K562 (cell line): Measurements from ENCODE around the gene LPCAT3. TPM values are rescaled to one million over a fixed set of nuclear protein-coding genes. Genes with fewer than 3 reads are reported as not detected.
A peak's percentile ranks its signal among the peaks of the same experiment; 100 is the strongest.
"Not testable (repeated sequence)": the region's sequence is repeated elsewhere in the genome, so short reads cannot be mapped to it uniquely, and the experiment has no call there.

Experiments
- ATAC-seq: fragments of 200-7000 bp; cut with Tn5 transposase; 3 replicates; pipeline ENCODE4 v1.9.1; 2020; ENCODE audit warnings: moderate library complexity
- BruUV-seq: library from RNA; stranded (reverse); fragments of 400-500 nt; replicated peaks from 2 replicates; lab custom pipeline; 2021; lab: Mats Ljungman, UMichigan
- CTCF ChIA-PET: fragments of 300-600 bp; formaldehyde crosslinking; extraction: SDS; loops from one replicate; lab custom pipeline; 2021; ENCODE audit warnings: low intra/inter-chr PET ratio; lab: Yijun Ruan, JAX
- POLR2A ChIA-PET: fragments of 300-600, 350-650 bp; sonication (Branson Sonifier 250); formaldehyde crosslinking; extraction: SDS; loops from one replicate; lab custom pipeline; 2021; ENCODE audit warnings: antibody characterized with exemption, inconsistent platforms; lab: Yijun Ruan, JAX
- DNase-seq, 4 experiments: peaks; one replicate each; pipeline versions ENCODE4 v3.0.0 to v3.0.0-alpha.2; 2011 to 2018; ENCODE audit warnings: low spot score in 3 of 4, mixed read lengths in 3 of 4; ENCODE audit errors: extremely low read depth in 1 of 4
- FAIRE-seq: peaks from 2 replicates; lab custom pipeline; 2011; peaks lifted over from hg19 to GRCh38; lab: Jason Lieb, UNC
- H2AFZ ChIP-seq: 2 replicates; pipeline ENCODE4 v1.6.0; 2011; ENCODE audit warnings: low read depth, low read length, control low read depth, inconsistent platforms
- H3K27ac ChIP-seq: fragments of 200-600 bp; 3 replicates; pipeline ENCODE4 v1.8.0; 2011; ENCODE audit warnings: low read depth, mild to moderate bottlenecking, control low read depth, inconsistent platforms, low read length, moderate library complexity, mixed read lengths; ENCODE audit errors: extremely low read depth
- H3K27me3 ChIP-seq, 2 experiments: fragments of 300-600 bp in 1 of 2; 2 replicates in 1 of 2; 3 replicates in 1 of 2; pipeline versions ENCODE4 v1.6.0 to v1.8.0; 2011; ENCODE audit warnings: inconsistent platforms in 2 of 2, low read length in 2 of 2, mild to moderate bottlenecking in 1 of 2, mixed read lengths in 1 of 2, moderate library complexity in 1 of 2; ENCODE audit not compliant: control insufficient read depth in 2 of 2, insufficient read depth in 2 of 2
- H3K36me3 ChIP-seq: fragments of 300-600 bp; 3 replicates; pipeline ENCODE4 v1.8.0; 2011; ENCODE audit warnings: mild to moderate bottlenecking, low read length, inconsistent platforms; ENCODE audit not compliant: control insufficient read depth, insufficient read depth
- H3K4me1 ChIP-seq, 2 experiments: fragments of 200-600 bp in 1 of 2; replicated peaks in 1 of 2; 2 replicates in 1 of 2; 3 replicates in 1 of 2; pipeline versions ENCODE4 v1.5.1 to v1.8.0; 2011; ENCODE audit warnings: inconsistent platforms in 2 of 2, low read length in 2 of 2, mild to moderate bottlenecking in 1 of 2, mixed read lengths in 1 of 2, moderate library complexity in 1 of 2; ENCODE audit not compliant: control insufficient read depth in 2 of 2, insufficient read depth in 2 of 2
- H3K4me2 ChIP-seq: 2 replicates; pipeline ENCODE4 v1.6.1; 2011; ENCODE audit warnings: low read length, control low read depth, inconsistent platforms, mixed read lengths; ENCODE audit not compliant: insufficient read depth
- H3K4me3 ChIP-seq: fragments of 200-600 bp; sonication (generic), shearing (Covaris generic); 2 replicates; pipeline ENCODE4 v1.5.1; 2016; ENCODE audit warnings: control low read depth, inconsistent platforms
- H3K79me2 ChIP-seq: fragments of 200-600 bp; 3 replicates; pipeline ENCODE4 v1.8.0; 2011; ENCODE audit warnings: low read length, inconsistent platforms; ENCODE audit not compliant: control insufficient read depth, insufficient read depth
- H3K9ac ChIP-seq, 2 experiments: 2 replicates each; pipeline versions ENCODE4 v1.6.0 to v1.6.1; 2011; ENCODE audit warnings: low read depth in 2 of 2, low read length in 2 of 2, control low read depth in 1 of 2, inconsistent platforms in 1 of 2, mild to moderate bottlenecking in 1 of 2, mixed read lengths in 1 of 2; ENCODE audit not compliant: insufficient read depth in 1 of 2
- H3K9me1 ChIP-seq: one replicate; pipeline ENCODE4 v1.6.0; 2011; ENCODE audit warnings: inconsistent platforms, mild to moderate bottlenecking, low read length, moderate library complexity; ENCODE audit not compliant: control insufficient read depth, insufficient read depth
- H3K9me3 ChIP-seq: replicated peaks from 2 replicates; pipeline ENCODE4 v1.5.1; 2011; ENCODE audit warnings: low read depth, low read length, inconsistent platforms; ENCODE audit not compliant: control insufficient read depth, insufficient read depth
- H4K20me1 ChIP-seq: replicated peaks from 2 replicates; pipeline ENCODE4 v1.6.1; 2011; ENCODE audit warnings: low read length, inconsistent platforms, mixed read lengths; ENCODE audit not compliant: control insufficient read depth, insufficient read depth
- GATAD2B ChIP-seq: fragments of 450-650 bp; IDR thresholded peaks from 2 replicates; pipeline ENCODE4 v1.6.1; 2017; ENCODE audit warnings: mild to moderate bottlenecking, borderline replicate concordance
- ILF3 ChIP-seq: fragments of 450-650 bp; IDR thresholded peaks from 2 replicates; pipeline ENCODE4 v1.6.1; 2018; ENCODE audit warnings: antibody characterized with exemption, mild to moderate bottlenecking, moderate library complexity, borderline replicate concordance
- KDM4B ChIP-seq, 2 experiments: fragments of 450-650 bp in 1 of 2; sonication (generic) in 1 of 2; IDR thresholded peaks; 2 replicates each; pipeline ENCODE4 v1.6.1; 2016 to 2017; ENCODE audit warnings: borderline replicate concordance in 2 of 2, antibody characterized with exemption in 1 of 2, low read depth in 1 of 2, mild to moderate bottlenecking in 1 of 2
- MAFK ChIP-seq: IDR thresholded peaks from 2 replicates; pipeline ENCODE4 v1.6.1; 2011; ENCODE audit warnings: low read length, improper control_type of control experiment
- NELFE ChIP-seq: IDR thresholded peaks from 2 replicates; pipeline ENCODE4 v1.6.1; 2011; ENCODE audit warnings: mild to moderate bottlenecking; ENCODE audit not compliant: insufficient read depth, insufficient read length
- NUFIP1 ChIP-seq: fragments of 450-650 bp; IDR thresholded peaks from 2 replicates; pipeline ENCODE4 v1.6.1; 2018; ENCODE audit not compliant: partially characterized antibody
- POLR2AphosphoS2 ChIP-seq: IDR thresholded peaks from 2 replicates; pipeline ENCODE4 v1.6.1; 2012; ENCODE audit warnings: low read length, improper control_type of control experiment
- SMARCB1 ChIP-seq: IDR thresholded peaks from 2 replicates; pipeline ENCODE4 v1.6.1; 2011; ENCODE audit warnings: improper control_type of control experiment, low read depth; ENCODE audit not compliant: insufficient read length
- SMARCE1 ChIP-seq: fragments of 450-650 bp; IDR thresholded peaks from 2 replicates; pipeline ENCODE4 v1.7.1; 2016; ENCODE audit warnings: mild to moderate bottlenecking
- TAF9B ChIP-seq: fragments of 450-650 bp; IDR thresholded peaks from 2 replicates; pipeline ENCODE4 v1.6.1; 2018; ENCODE audit warnings: mild to moderate bottlenecking; ENCODE audit not compliant: partially characterized antibody
- TCFL5 ChIP-seq: fragments of 250-450 bp; sonication (Bioruptor Pico); conservative IDR thresholded peaks from 2 replicates; pipeline ENCODE4 v1.6.1; 2021; ENCODE audit warnings: mild to moderate bottlenecking, moderate library complexity, matching md5 sums
- ZC3H4 ChIP-seq: sonication (generic); formaldehyde crosslinking; IDR thresholded peaks from 2 replicates; pipeline ENCODE4 v1.9.0; 2021; ENCODE audit warnings: missing genetic modification reagents, borderline replicate concordance
- ZNF408 ChIP-seq: fragments of 250-450 bp; sonication (Bioruptor Pico); IDR thresholded peaks from 2 replicates; pipeline ENCODE4 v1.4.0; 2020; ENCODE audit warnings: low read depth, mild to moderate bottlenecking, moderate library complexity
- ZNF589 ChIP-seq: fragments of 200-800 bp; sonication (Bioruptor generic); IDR thresholded peaks from 2 replicates; pipeline ENCODE4 v1.6.1; 2016; ENCODE audit warnings: low read depth, missing genetic modification characterization, missing compliant biosample characterization
- ZNF766 ChIP-seq: fragments of 200-800 bp; sonication (Bioruptor generic); conservative IDR thresholded peaks from 2 replicates; pipeline ENCODE4 v1.6.1; 2016; ENCODE audit warnings: missing genetic modification characterization, missing compliant biosample characterization
- WGBS: fragments of 100-300 bp; shearing (Covaris generic); methylation state at CpG from one replicate; pipeline ENCODE4 v1.1.6; 2016; ENCODE audit warnings: low coverage, mixed read lengths; ENCODE audit not compliant: insufficient coverage; ENCODE audit errors: missing lambda C conversion rate; 5-methylcytosine and 5-hydroxymethylcytosine counted together
- in situ Hi-C: fragments of 300-500 bp; cut with MboI; formaldehyde crosslinking; loops from 4 replicates; pipeline ENCODE4 v1.15.0; 2018; ENCODE audit warnings: inconsistent platforms, mixed read lengths
- intact Hi-C: fragments of 100-400 bp; cut with micrococcal nuclease; formaldehyde crosslinking; loops from 2 replicates; pipeline ENCODE4 v1.14.2; 2022
- polyA plus RNA-seq, 8 experiments: library from polyadenylated mRNA; depleted of rRNA in 4 of 8; stranded (reverse) in 5 of 8; unstranded in 3 of 8; fragments of >200 nt; fragmentation: Nextera tagmentation in 2 of 8; fragmentation: Illumina TruSeq in 1 of 8; extraction: Ambion mirVana in 2 of 8; extraction: Trizol in 1 of 8; gene quantifications; 2 replicates each; pipeline versions ENCODE4 v1.2.1 to v1.2.3, GENCODE V29; 2011 to 2014; ENCODE audit warnings: inconsistent platforms in 1 of 8, missing spikeins in 1 of 8
- total RNA-seq, 7 experiments: library from RNA; depleted of rRNA in 6 of 7; stranded (reverse); fragments of >200 nt in 6 of 7; fragmentation: Illumina TruSeq in 2 of 7; extraction: Trizol in 2 of 7; gene quantifications; 2 replicates each; pipeline versions ENCODE4 v1.2.1 to v1.2.3, GENCODE V29; 2011 to 2021; ENCODE audit warnings: low replicate concordance in 1 of 7
- TF ChIP-seq, protein P1 (sequence below): fragments of 200-800 bp; sonication (Bioruptor generic); IDR thresholded peaks from 2 replicates; pipeline ENCODE4 v1.6.1; 2017; ENCODE audit warnings: missing genetic modification characterization, missing compliant biosample characterization
- TF ChIP-seq, protein P2 (sequence below): sonication (generic); formaldehyde crosslinking; IDR thresholded peaks from 2 replicates; pipeline ENCODE4 v1.8.1; 2023; ENCODE audit warnings: mild to moderate bottlenecking, missing genetic modification reagents

Gene LPCAT3
- total and polyA plus RNA-seq, 9 of the 15 experiments (the other 6 are each of a cell fraction or from before 2014, with no cell fraction given) = 4.9 to 52.5 (median 25.3) TPM

DNA sequence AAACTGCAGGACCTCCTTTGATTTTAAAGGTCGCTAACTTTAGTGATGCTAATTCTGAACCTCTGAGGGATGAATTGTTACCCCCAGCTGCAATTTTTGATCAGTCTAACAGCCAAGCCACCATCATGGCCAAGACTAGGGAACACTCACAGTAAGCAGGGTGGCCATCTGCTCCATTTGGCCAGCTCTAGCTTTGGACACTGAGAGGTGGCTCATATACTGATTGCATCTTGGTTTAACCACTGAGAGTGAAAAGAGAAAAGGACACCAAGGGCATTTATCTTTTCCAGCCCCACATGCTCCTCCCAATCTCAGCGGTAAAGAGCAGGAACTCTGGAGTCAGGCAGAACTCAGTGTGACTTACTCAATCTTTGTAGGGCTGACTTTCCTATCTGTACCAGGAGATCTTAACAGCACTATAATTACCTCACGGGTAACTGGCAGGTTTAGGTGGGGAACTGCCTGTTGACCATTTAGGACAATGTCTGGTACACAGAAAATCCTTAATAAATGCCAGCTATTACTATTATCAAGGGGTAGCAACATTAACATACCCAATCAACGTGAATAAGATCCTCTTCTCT, 6.2 kb downstream of the LPCAT3 start (continued):
- TF ChIP-seq ZNF408 (CRISPR knock-in tag) (no peak), ZC3H4 (CRISPR knock-in tag) (no peak), ZNF766 (no peak), SMARCE1 (no peak), POLR2AphosphoS2 (no peak), SMARCB1 (no peak), GATAD2B (no peak), KDM4B (IDR thresholded peaks at IDR 0.05; ENCODE audit: borderline replicate concordance in 2 of 2, low read depth in 1 of 2) (no peak), ILF3 (no peak), ZNF589 (CRISPR knock-in tag) (no peak), TAF9B (no peak), TCFL5 (CRISPR knock-in tag) (no peak), NELFE (no peak), NUFIP1 (no peak), MAFK (no peak)
- TF ChIP-seq, protein P1, sequence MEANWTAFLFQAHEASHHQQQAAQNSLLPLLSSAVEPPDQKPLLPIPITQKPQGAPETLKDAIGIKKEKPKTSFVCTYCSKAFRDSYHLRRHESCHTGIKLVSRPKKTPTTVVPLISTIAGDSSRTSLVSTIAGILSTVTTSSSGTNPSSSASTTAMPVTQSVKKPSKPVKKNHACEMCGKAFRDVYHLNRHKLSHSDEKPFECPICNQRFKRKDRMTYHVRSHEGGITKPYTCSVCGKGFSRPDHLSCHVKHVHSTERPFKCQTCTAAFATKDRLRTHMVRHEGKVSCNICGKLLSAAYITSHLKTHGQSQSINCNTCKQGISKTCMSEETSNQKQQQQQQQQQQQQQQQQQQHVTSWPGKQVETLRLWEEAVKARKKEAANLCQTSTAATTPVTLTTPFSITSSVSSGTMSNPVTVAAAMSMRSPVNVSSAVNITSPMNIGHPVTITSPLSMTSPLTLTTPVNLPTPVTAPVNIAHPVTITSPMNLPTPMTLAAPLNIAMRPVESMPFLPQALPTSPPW (CRISPR knock-in tag) = peak; percentile 30; the same call in 1 of the 2 replicates
- TF ChIP-seq, protein P2, sequence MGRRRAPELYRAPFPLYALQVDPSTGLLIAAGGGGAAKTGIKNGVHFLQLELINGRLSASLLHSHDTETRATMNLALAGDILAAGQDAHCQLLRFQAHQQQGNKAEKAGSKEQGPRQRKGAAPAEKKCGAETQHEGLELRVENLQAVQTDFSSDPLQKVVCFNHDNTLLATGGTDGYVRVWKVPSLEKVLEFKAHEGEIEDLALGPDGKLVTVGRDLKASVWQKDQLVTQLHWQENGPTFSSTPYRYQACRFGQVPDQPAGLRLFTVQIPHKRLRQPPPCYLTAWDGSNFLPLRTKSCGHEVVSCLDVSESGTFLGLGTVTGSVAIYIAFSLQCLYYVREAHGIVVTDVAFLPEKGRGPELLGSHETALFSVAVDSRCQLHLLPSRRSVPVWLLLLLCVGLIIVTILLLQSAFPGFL (CRISPR knock-in tag) = no peak

DNA sequence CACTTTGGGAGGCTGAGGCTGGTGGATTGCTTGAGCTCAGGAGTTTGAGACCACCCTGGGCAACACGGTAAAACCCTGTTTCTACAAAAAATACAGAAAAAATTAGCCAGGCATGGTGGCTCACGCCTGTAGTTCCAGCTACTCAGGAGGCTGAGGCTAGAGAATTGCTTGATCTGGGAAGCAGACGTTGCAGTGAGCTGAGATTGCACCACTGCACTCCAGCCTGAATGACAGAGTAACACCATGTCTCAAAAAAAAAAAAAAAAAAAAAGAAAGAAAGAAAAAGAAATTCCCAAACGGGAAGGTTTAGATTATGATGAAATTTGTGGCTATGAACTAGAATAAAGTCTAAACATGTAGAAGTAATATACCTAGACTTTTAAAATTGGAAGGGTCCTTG, 6.9 kb downstream of the LPCAT3 start:
- WGBS = 93% methylated on average over 2 of the region's 4 CpGs
- H3K9me3 ChIP-seq, H3K9ac ChIP-seq, BruUV-seq, intact Hi-C loops, H3K27ac ChIP-seq, CTCF ChIA-PET, H2AFZ ChIP-seq, H3K27me3 ChIP-seq, H3K4me2 ChIP-seq, in situ Hi-C loops, ATAC-seq, FAIRE-seq, H3K9me1 ChIP-seq, H3K4me3 ChIP-seq, H4K20me1 ChIP-seq, DNase-seq: not testable (repeated sequence)
- H3K36me3 ChIP-seq = peaks cover 37% of the 10 kb centered on the region; the same call in 2 of the 3 replicates
- H3K4me1 ChIP-seq = peaks cover 5 to 19% of the 10 kb centered on the region in 2 experiments; a peak in 4 of 5 replicates
- peaks cover 29% of the 10 kb centered on the region for H3K79me2 ChIP-seq
- POLR2A ChIA-PET = interaction anchor here (0.7 to 1.3 kb wide), 2 partner anchors 13 to 28 kb away, joined by 3 to 4 read pairs; no protein-coding TSS in a partner anchor
